NOMO-1 treated with DMSO at 0.1 percent for 48 hours (cell line): ENCODE results near the gene TMC1.
"Not testable (repeated sequence)": the region's sequence is repeated elsewhere in the genome, so short reads cannot be mapped to it uniquely, and the experiment has no call there.

ENCODE experiments used
- DNase-seq: peaks from one replicate; lab custom pipeline; 2025; ENCODE audit not compliant: unreplicated experiment; lab: John Stamatoyannopoulos, UW

Gene TMC1

DNA sequence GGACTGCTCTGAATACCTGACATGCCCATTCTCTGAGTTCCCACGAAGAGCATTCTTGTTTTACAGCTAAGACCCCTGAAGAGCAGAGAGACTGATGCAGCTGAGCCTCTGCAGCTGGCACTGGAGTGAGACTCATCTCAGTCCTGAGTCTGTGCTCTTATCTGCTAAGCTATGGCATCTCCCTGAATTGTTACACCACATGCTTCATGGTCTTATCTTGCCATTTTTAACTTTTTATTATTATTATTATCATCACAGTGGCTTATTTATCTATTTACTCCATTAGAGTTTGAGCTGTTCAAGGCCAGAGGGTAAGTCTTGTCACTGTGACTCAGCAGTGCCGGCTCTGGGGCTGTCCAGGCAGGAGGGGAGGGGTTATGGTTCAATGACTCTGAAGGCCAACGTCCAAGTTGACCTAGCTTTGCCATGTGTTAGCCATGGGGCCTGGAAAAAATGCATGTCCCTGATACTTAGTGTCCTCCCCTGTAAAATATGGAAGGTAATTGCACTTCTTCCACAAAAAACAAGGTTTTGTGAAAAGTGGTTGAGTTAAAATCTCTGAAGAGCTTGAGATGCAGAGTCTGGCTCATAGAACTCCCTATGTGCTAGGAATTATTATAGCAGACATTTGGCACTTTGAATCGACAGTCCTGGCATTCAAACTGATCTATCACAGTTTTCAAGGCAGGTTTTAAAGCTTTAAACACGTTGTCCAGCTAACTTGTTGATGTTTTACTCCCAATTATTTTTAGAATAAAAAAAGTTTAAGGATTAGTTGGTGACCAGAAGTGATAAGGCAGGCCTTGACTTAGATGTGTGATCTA is 336.9 kb downstream of the TMC1 start:
- no peak for DNase-seq

DNA sequence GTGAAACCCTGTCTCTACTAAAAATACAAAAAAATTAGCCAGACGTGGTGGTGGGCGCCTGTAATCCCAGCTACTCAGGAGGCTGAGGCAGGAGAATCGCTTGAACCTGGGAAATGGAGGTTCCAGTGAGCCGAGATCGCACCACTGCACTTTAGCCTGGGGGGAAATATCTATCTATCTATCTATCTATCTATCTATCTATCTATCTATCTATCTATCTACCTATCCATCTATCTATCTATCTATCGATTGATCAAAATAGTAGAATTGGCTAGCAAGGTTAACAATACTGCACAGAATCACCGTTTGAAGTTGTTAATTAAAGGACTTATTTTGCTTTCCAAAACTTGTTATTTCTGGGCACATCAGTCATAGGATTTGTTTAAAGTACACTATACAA is 341.4 kb downstream of the TMC1 start:
- not testable (repeated sequence) for DNase-seq

DNA sequence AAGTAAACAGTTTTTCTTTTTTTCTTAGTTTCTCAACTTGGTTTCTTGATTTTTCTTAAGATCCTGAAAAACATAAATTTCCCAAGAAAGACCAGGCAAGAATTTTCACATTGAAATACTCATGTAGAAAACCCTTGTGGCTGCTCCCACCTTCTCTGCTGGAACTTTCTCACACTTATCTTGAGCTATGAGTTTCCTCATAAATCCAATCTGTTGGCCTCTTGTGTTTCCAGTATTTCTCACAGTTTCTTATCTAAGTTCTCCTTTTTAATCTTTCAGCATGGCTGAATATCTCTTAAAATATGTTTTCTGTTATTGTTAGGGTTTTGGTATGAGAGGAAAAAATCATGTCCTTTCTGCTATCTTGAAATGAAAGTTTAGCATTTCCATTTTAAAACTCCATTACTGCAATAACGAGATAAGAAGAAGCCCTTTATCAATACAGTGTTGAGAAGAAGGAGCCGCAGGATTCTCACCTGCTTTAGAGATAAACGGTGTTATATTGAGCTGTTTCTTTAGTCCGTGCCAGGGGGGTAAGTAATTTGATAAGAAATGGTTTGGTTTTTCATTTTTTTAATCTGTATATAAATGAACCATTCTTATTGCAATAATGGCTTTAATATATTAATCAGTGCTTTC is 342.2 kb downstream of the TMC1 start:
- no peak for DNase-seq

DNA sequence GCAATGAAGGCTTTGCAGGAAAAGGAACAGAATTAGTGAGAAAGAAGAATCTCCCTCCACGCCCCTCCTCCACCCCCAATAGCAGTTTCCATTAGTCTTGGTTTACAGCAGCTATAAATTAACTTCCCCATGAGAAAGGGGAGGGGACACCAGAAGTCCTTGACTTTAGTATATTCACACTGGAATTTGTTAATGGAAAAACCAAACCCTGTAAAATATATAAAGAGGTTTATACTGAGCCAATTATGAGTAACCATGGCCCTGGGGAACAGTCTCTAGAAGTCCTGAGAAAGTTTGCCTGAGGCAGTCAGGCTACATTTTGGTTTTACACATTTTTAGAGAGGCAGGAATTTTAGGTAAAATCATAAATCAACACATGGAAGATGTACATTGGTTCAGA is 342.9 kb downstream of the TMC1 start:
- DNase-seq: no peak

DNA sequence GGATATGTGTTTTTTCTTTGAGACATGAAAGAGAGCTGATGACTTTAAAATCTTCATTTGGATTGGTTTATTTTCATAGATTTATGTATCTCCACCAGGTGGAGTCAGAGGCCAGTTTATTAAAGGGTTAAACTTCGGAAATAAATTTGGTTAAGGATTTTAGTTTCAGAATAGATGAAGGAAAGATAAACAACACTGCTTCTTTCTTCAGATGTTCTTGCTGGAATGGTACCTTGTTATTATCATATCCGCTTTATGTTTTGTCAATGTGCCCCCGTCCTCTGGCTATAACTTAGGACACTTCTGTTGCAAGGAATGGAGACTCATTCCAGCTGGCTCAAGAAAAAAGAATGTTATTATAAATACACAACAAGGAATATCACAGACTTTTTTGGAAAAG is 350.3 kb downstream of the TMC1 start:
- no peak for DNase-seq

DNA sequence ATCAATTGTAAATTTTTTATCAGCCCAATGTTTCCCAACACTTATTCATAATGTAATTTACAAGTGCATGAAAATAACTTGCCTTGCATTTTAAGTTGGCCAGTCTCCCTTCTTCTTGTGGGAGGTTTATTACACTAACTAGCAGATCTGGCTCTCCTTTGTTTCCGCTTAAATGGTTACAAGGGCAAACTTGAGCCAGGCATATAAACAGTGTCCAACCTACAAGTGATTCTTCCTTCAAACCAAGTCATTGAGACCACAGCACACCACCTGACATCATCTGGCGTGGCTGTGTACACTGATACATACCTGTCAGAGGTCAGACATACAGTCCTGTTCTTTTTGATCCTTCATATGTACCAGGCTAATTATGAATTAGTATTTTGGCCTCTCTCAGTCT is 351.3 kb downstream of the TMC1 start:
- DNase-seq: no peak

DNA sequence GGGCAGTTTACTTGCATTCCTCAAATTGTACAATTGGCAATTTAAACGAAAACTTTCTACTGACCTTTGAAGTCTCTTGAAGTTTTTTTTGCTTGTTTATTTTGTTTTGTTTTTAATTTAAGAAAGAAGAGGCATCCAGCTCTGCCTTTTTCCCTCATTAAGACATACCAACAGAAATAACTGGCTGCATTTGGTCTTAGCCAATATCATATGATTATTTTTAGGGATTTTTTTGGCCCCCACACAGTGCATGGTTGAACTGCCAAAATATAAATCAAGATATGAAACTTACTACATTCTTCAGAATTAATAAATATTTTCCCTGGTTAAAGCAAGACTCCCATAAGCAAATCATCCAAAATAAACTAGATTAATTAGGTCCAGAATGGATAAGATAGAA is 352.0 kb downstream of the TMC1 start:
- DNase-seq: no peak

DNA sequence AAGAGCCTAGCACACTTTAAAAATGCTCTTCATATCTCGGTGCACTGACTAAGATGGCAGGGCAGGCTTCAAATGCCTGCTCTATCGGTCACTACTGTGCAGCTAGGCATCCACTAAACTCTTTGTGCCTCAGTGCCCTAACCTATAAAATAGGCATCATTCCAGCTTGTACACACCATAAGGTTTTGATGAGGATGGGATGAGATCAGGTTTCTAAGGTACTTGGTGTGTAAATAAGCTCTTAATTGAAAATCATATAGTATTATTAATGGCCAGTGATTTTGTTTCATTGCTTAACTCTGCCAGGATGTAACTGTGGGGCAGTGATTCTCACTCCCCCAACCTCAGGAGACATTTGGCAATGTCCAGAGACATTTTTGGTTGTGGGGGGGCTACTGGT is 352.9 kb downstream of the TMC1 start:
- DNase-seq: no peak

DNA sequence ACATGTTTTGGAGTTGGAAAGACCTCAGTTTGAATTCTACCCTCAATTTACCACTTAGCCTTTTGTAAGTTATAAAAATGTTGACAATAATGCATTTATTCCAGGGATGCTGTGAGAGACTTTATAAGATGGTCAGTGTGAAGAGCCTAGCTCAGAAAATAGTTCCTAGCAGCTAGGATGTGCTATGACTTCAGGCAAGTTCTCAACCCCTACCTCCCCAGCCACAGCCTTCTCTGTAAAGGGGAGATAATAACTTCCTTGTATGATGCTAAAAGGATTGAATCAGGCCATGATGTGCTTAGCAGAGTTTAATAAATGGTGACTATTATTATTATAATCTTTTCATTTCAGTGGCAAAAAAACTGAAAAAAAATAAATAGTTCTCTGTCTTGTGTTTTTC is 353.8 kb downstream of the TMC1 start:
- no peak for DNase-seq

DNA sequence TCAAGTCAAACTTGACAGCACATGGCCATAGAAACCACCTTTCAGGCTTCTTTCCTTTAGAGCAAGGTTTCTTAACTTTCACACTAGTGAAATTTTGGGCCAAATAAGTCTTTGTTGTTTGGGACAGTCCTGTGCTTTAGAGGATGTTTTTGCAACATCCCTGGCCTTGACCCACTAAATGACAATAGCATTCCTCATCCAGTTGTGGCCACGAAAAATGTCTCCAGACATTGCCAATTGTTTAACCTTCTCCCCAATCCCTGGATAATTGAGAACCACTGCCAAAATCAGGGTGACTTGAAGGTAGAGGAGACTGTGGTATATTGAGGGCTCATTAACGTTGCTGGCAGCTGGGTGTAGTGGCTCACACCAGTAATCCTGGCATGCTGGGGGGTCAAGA is 359.4 kb downstream of the TMC1 start:
- DNase-seq: no peak

DNA sequence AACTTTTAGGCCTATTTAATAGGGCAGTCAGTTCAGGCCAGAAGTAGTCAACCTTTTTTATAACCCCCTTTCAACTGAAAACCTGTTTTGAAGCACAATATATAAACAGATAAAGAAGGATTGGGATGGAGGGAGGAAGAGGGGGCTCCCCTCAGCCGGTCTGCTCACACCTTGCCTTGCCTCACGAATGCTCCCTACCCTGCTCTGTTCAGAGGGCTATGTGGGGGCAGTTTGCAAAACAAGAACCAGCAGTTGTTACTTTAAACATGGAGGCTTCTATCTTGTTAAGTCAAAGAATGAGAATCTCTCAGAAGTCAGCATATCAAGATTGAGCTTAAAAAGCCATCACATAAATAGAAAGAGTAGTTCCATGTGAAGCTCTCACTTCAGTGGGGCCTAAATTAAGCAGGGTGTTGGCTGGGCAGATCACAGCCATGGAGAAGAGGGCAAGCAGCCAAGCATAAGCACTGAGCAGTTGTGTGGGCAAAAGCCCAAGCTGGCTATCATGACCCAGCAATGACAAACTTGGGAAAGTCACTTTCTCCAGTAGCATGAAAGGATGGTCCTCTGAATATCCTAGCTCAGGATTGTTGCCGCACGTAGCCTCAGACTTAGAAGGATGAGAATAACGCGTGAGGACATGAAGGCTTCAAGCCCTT is 360.8 kb downstream of the TMC1 start:
- DNase-seq: no peak

DNA sequence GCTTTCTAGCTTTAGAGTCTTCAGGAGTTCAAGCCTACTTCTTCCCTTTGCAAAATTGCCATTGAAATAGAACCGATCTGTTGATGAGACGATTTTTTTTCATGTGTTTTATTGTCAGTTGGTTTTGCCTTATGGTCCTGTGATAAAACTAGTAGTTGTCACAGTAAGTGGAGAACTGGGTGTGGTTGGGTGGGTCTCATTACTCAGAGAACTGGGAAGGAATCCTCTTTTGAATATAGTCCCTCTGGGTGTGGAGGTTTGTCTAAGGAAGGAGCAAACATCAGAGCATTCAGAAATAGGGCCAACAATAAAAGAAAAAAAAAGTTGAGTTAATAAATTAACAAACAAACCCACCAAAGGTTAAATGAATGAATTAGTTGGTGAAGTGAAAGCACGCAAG is 362.5 kb downstream of the TMC1 start:
- DNase-seq: no peak

DNA sequence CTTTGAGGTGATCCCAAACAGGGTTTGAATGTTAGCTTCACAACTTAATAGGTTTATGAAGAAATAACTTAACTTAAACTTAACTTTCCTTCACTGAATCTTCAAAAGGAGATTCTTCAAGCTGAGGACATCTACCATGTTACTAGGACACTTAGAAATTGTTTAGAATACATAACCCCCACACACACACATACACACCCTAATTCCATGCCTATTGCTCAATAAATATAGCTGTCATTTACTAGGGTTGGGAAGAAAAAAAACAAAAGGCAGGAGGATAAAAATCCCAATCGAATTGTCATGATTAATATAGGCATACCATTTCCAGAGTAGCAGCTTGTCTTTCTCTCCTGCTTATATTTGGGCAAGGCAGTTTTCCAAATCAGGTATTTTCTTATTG is 363.1 kb downstream of the TMC1 start:
- DNase-seq: no peak
